SK-N-SH (cell line): ENCODE data around the gene KANK4. TPM values are rescaled to one million over a fixed set of nuclear protein-coding genes. Genes with fewer than 3 reads are reported as not detected.

ENCODE experiments used
- CTCF ChIA-PET: fragments of 300-600, 350-600 bp; formaldehyde crosslinking; extraction: SDS; loops from one replicate; lab custom pipeline; 2021; lab: Yijun Ruan, JAX
- POLR2A ChIA-PET: fragments of 350-600 bp; sonication (Branson Sonifier 250); formaldehyde crosslinking; extraction: SDS; loops from one replicate; lab custom pipeline; 2020; ENCODE audit warnings: antibody characterized with exemption, inconsistent platforms; lab: Yijun Ruan, JAX
- DNase-seq: peaks from one replicate; pipeline ENCODE4 v3.0.0; 2012
- H2AFZ ChIP-seq: fragments of 200-600 bp; sonication (generic); 2 replicates; pipeline ENCODE4 v1.8.1; 2016; ENCODE audit warnings: antibody characterized with exemption, mild to moderate bottlenecking, low read depth
- H3F3A ChIP-seq: fragments of 200-600 bp; sonication (generic); replicated peaks from 2 replicates; pipeline ENCODE3; 2016; ENCODE audit warnings: antibody characterized with exemption, mild to moderate bottlenecking; ENCODE audit not compliant: insufficient read depth
- H3K27ac ChIP-seq, 2 experiments: fragments of 200-500 bp in 1 of 2; fragments of 200-600 bp in 1 of 2; sonication (Bioruptor generic) in 1 of 2; sonication (generic), shearing (Covaris generic) in 1 of 2; 2 replicates each; pipeline versions ENCODE4 v1.5.1 to v1.6.1; 2014 to 2016; ENCODE audit warnings: low read depth in 2 of 2, inconsistent platforms in 1 of 2, low read length in 1 of 2, mild to moderate bottlenecking in 1 of 2, mixed read lengths in 1 of 2
- H3K27me3 ChIP-seq: fragments of 200-600 bp; sonication (generic), shearing (Covaris generic); 2 replicates; pipeline ENCODE4 v1.6.1; 2016; ENCODE audit warnings: mixed run types; ENCODE audit not compliant: insufficient read depth
- H3K36me3 ChIP-seq, 2 experiments: fragments of 200-500 bp in 1 of 2; fragments of 200-600 bp in 1 of 2; sonication (Bioruptor generic) in 1 of 2; sonication (generic) in 1 of 2; replicated peaks in 1 of 2; 2 replicates each; pipeline versions ENCODE3 to v1.5.1; 2014 to 2016; ENCODE audit warnings: low read length in 1 of 2, mild to moderate bottlenecking in 1 of 2; ENCODE audit not compliant: insufficient read depth in 2 of 2, control insufficient read depth in 1 of 2
- H3K4me1 ChIP-seq, 2 experiments: fragments of 200-500 bp in 1 of 2; fragments of 200-600 bp in 1 of 2; sonication (Bioruptor generic) in 1 of 2; sonication (generic), shearing (Covaris generic) in 1 of 2; 2 replicates each; pipeline versions ENCODE4 v1.5.1 to v1.6.1; 2014 to 2016; ENCODE audit warnings: low read depth in 1 of 2, low read length in 1 of 2, mixed run types in 1 of 2; ENCODE audit not compliant: insufficient read depth in 2 of 2, control insufficient read depth in 1 of 2
- H3K4me2 ChIP-seq: fragments of 200-600 bp; sonication (generic), shearing (Covaris generic); 2 replicates; pipeline ENCODE4 v1.6.1; 2017; ENCODE audit warnings: mixed run types
- H3K4me3 ChIP-seq, 2 experiments: fragments of 200-500 bp in 1 of 2; fragments of 200-600 bp in 1 of 2; sonication (Bioruptor generic) in 1 of 2; sonication (generic), shearing (Covaris generic) in 1 of 2; 2 replicates each; pipeline versions ENCODE4 v1.5.1 to v1.8.1; 2014 to 2016; ENCODE audit warnings: low read depth in 2 of 2, inconsistent platforms in 1 of 2, low read length in 1 of 2, mild to moderate bottlenecking in 1 of 2, mixed read lengths in 1 of 2, moderate library complexity in 1 of 2
- H3K79me2 ChIP-seq: fragments of 200-600 bp; sonication (generic); 2 replicates; pipeline ENCODE4 v1.8.1; 2017; ENCODE audit warnings: mild to moderate bottlenecking; ENCODE audit not compliant: insufficient read depth
- H3K9ac ChIP-seq: fragments of 200-600 bp; sonication (generic); 2 replicates; pipeline ENCODE4 v1.6.1; 2017; ENCODE audit warnings: mixed run types
- H3K9me2 ChIP-seq: fragments of 200-600 bp; sonication (generic); 2 replicates; pipeline ENCODE4 v1.6.1; 2017; ENCODE audit warnings: mixed run types
- H3K9me3 ChIP-seq: fragments of 200-600 bp; sonication (generic); 2 replicates; pipeline ENCODE4 v1.6.1; 2017; ENCODE audit warnings: mixed run types, mild to moderate bottlenecking, moderate library complexity
- H4K20me1 ChIP-seq: fragments of 200-600 bp; sonication (generic); 2 replicates; pipeline ENCODE4 v1.6.1; 2017; ENCODE audit warnings: mild to moderate bottlenecking, mixed run types; ENCODE audit not compliant: insufficient read depth
- CHD2 ChIP-seq: fragments of 150-350 bp; IDR thresholded peaks from 2 replicates; pipeline ENCODE4 v1.6.1; 2018; ENCODE audit warnings: low read length; ENCODE audit not compliant: partially characterized antibody
- ELF1 ChIP-seq: IDR thresholded peaks from 2 replicates; pipeline ENCODE4 v1.4.0; 2012
- FOXJ3 ChIP-seq: sonication (generic); formaldehyde crosslinking; IDR thresholded peaks from 2 replicates; pipeline ENCODE4 v1.5.1; 2020; ENCODE audit warnings: mild to moderate bottlenecking, missing genetic modification reagents
- GABPA ChIP-seq: IDR thresholded peaks from 2 replicates; pipeline ENCODE4 v1.4.0; 2012; ENCODE audit warnings: low read depth, mild to moderate bottlenecking
- JUND ChIP-seq: IDR thresholded peaks from 2 replicates; pipeline ENCODE4 v1.4.0; 2012
- MAX ChIP-seq: IDR thresholded peaks from 2 replicates; pipeline ENCODE4 v1.4.0; 2012; ENCODE audit warnings: low read depth
- MXI1 ChIP-seq: IDR thresholded peaks from 2 replicates; pipeline ENCODE4 v1.6.1; 2012; ENCODE audit warnings: mild to moderate bottlenecking, low read depth, low read length, improper control_type of control experiment
- NFIC ChIP-seq: IDR thresholded peaks from 2 replicates; pipeline ENCODE4 v1.4.0; 2012; ENCODE audit warnings: borderline replicate concordance
- RCOR1 ChIP-seq: fragments of 150-350 bp; IDR thresholded peaks from 2 replicates; pipeline ENCODE4 v1.6.1; 2017; ENCODE audit warnings: antibody characterized with exemption, low read length
- REST ChIP-seq: IDR thresholded peaks from 2 replicates; pipeline ENCODE4 v1.6.1; 2012; ENCODE audit warnings: mild to moderate bottlenecking, low read depth, low read length, moderate library complexity
- RXRA ChIP-seq: IDR thresholded peaks from 2 replicates; pipeline ENCODE4 v1.4.0; 2012; ENCODE audit warnings: low read depth, mild to moderate bottlenecking, borderline replicate concordance
- SMC3 ChIP-seq: IDR thresholded peaks from 2 replicates; pipeline ENCODE4 v1.6.1; 2012; ENCODE audit warnings: low read depth, low read length, improper control_type of control experiment
- YY1 ChIP-seq: IDR thresholded peaks from 2 replicates; pipeline ENCODE4 v1.4.0; 2012; ENCODE audit warnings: low read depth, mild to moderate bottlenecking
- WGBS: methylation state at CpG from one replicate; pipeline ENCODE4 v1.1.6; 2017; ENCODE audit warnings: low lambda C conversion rate; 5-methylcytosine and 5-hydroxymethylcytosine counted together
- polyA plus RNA-seq, 3 experiments: library from polyadenylated mRNA; depleted of rRNA; stranded (reverse); fragments of >200 nt; gene quantifications; 2 replicates each; pipeline ENCODE4 v1.2.3, GENCODE V29; 2012
- TF ChIP-seq, protein P1 (sequence below): IDR thresholded peaks from 2 replicates; pipeline ENCODE4 v1.4.0; 2012; ENCODE audit warnings: low read depth, borderline replicate concordance
- TF ChIP-seq, protein P2 (sequence below): fragments of 200-600 bp; sonication (generic); IDR thresholded peaks from 2 replicates; pipeline ENCODE4 v1.6.1; 2017; ENCODE audit warnings: antibody characterized with exemption, mild to moderate bottlenecking, moderate library complexity

Gene KANK4
- polyA plus RNA-seq, 1 of the 3 experiments (the other 2 are of a cell fraction) = not detected

DNA sequence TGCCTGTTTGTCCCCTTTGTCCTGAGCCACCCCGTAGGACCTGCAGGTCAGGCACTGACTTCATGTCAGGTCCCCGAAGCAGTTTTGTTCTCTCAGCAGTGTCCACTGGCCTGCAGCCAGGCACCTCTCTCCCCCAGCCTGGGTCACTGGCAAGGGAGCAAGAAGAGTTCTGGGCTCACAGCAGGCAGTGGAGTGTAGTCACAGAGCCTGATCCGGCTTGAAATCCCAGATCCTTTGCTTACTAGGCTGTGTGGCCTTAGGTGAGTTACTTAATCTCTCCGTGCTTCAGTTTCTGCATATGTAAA lies 90.4 kb downstream of the KANK4 start:
- Histone ChIP-seq H3K36me3 (no peaks in the 10 kb centered on the region), H3K4me2 (no peak overlapping the region), H3K4me1 (peaks cover 0 to 16% of the 10 kb centered on the region in 2 experiments; a peak in 1 of 4 replicates)
- whole genome bisulfite sequencing = 74% methylated on average over 4 of the region's 4 CpGs
- TF ChIP-seq JUND = no peak
- no peak for TF ChIP-seq NFIC
- TF ChIP-seq, all 33 proteins: peak for 0
- ChIA-PET CTCF (interaction anchor here (1.6 to 2.5 kb wide), 3 partner anchors 16 to 179 kb away, joined by 3 to 10 read pairs (median 5); no protein-coding TSS in a partner anchor), POLR2A (interaction anchor here (0.5 to 0.7 kb wide), 2 partner anchors 15 to 87 kb away, joined by 3 read pairs; no protein-coding TSS in a partner anchor)
- no peaks in the 10 kb centered on the region for H4K20me1 ChIP-seq
- no peaks in the 10 kb centered on the region for H3K9me3 ChIP-seq
- H3K9ac ChIP-seq = no peak overlapping the region
- H2AFZ ChIP-seq = no peak overlapping the region
- H3K9me2 ChIP-seq = no peaks in the 10 kb centered on the region
- H3F3A ChIP-seq = no peaks in the 10 kb centered on the region
- no peak for DNase-seq
- no peak overlapping the region for H3K27ac ChIP-seq
- H3K4me3 ChIP-seq = no peak overlapping the region
- H3K27me3 ChIP-seq = no peaks in the 10 kb centered on the region
- H3K79me2 ChIP-seq = no peaks in the 10 kb centered on the region

DNA sequence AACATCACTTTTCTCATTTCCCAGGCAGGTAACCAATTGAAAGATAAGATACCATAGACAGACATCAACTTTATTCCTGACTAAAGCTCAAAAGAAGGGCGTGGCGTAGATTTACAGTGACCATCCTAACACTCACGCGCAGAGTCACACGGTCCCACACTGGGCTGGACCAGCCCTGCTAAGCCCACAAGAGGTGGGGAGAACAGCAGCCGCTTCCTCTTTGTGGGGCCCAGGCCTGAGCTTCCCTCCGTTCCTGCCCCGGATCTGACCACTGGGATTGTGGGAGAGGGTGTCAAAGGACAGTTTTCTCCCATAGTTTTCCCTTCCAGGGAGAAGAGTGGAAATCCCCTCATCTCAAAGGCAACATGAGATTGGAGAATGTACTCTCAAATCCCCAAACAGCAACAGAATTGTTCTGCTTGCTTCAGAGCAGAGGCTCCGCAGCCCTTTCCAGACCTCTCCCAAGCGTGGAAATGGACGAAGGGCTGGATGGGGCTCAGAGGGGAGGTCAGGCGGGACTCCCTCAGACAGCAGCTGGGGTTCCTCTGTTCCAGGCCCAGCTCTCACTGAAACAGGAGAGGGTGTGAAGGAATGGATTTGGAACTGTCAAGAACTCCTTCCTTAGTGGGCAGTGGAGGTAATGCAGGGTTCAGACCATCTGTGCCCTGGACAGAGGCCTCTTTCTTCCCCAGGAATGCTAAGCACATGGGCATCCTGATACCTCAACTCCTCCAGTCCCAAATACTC lies 90.9 kb downstream of the KANK4 start:
- WGBS = 85% methylated on average over 12 of the region's 12 CpGs
- Histone ChIP-seq H3K36me3 (no peaks in the 10 kb centered on the region), H3K4me1 (peaks cover 0 to 16% of the 10 kb centered on the region in 2 experiments; a peak in 1 of 4 replicates), H4K20me1 (no peaks in the 10 kb centered on the region), H3K4me2 (no peak overlapping the region), H3K9ac (no peak overlapping the region), H3K27me3 (no peaks in the 10 kb centered on the region), H3K79me2 (no peaks in the 10 kb centered on the region), H3K4me3 (no peak overlapping the region), H3F3A (no peaks in the 10 kb centered on the region), H3K27ac (no peak overlapping the region), H3K9me3 (no peaks in the 10 kb centered on the region), H3K9me2 (no peaks in the 10 kb centered on the region), H2AFZ (no peak overlapping the region)
- CTCF ChIA-PET = interaction anchor here (0.7 to 2.5 kb wide), 5 partner anchors 15 to 179 kb away, joined by 3 to 10 read pairs (median 4); no protein-coding TSS in a partner anchor
- TF ChIP-seq NFIC (no peak), GABPA (no peak), JUND (no peak), REST (no peak), RCOR1 (no peak), SMC3 (no peak), YY1 (no peak), FOXJ3 (no peak), ELF1 (no peak), RXRA (no peak), MXI1 (no peak), CHD2 (no peak), MAX (no peak)
- TF ChIP-seq, protein P1, sequence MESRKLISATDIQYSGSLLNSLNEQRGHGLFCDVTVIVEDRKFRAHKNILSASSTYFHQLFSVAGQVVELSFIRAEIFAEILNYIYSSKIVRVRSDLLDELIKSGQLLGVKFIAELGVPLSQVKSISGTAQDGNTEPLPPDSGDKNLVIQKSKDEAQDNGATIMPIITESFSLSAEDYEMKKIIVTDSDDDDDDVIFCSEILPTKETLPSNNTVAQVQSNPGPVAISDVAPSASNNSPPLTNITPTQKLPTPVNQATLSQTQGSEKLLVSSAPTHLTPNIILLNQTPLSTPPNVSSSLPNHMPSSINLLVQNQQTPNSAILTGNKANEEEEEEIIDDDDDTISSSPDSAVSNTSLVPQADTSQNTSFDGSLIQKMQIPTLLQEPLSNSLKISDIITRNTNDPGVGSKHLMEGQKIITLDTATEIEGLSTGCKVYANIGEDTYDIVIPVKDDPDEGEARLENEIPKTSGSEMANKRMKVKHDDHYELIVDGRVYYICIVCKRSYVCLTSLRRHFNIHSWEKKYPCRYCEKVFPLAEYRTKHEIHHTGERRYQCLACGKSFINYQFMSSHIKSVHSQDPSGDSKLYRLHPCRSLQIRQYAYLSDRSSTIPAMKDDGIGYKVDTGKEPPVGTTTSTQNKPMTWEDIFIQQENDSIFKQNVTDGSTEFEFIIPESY = no peak
- TF ChIP-seq, protein P2, sequence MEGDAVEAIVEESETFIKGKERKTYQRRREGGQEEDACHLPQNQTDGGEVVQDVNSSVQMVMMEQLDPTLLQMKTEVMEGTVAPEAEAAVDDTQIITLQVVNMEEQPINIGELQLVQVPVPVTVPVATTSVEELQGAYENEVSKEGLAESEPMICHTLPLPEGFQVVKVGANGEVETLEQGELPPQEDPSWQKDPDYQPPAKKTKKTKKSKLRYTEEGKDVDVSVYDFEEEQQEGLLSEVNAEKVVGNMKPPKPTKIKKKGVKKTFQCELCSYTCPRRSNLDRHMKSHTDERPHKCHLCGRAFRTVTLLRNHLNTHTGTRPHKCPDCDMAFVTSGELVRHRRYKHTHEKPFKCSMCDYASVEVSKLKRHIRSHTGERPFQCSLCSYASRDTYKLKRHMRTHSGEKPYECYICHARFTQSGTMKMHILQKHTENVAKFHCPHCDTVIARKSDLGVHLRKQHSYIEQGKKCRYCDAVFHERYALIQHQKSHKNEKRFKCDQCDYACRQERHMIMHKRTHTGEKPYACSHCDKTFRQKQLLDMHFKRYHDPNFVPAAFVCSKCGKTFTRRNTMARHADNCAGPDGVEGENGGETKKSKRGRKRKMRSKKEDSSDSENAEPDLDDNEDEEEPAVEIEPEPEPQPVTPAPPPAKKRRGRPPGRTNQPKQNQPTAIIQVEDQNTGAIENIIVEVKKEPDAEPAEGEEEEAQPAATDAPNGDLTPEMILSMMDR = no peak
- POLR2A ChIA-PET = interaction anchor here (0.5 to 1.0 kb wide), 2 partner anchors 14 to 208 kb away, joined by 3 read pairs; no protein-coding TSS in a partner anchor
- no peak for DNase-seq
